Measurements from ENCODE around the gene GALNT13. TPM values are rescaled to one million over a fixed set of nuclear protein-coding genes. Genes with fewer than 3 reads are reported as not detected.

Gene GALNT13
- total and polyA plus RNA-seq, 10 of the 15 experiments (the other 5 are each of a cell fraction or from before 2014, with no cell fraction given) = 0.04 TPM; not detected in 9

- no peak for TF ChIP-seq RELB (IDR thresholded peaks at IDR 0.05; ENCODE audit: low read depth)
Observed at GRCh38 chr2:153944800-153945199, 73.1 kb downstream of the GALNT13 start (continued).

DNA sequence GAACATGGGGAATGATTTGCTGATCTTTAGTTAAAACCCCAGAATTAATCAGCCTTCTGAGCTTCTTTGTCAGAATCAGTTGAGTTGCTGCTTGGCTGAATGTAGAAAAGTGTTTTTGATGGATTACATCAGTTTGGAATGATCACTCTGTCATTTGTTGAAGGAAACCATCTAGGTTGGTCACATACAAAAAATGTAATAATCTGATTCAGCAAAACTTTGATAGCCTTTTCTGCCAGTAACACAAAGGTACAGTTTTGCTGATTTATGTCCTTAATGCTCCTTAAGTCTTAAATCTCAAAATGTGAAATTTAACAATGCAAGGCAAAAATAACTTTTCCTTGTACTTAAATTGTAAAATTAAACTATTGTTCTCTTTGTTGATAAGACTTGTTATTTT lies 74.3 kb downstream of the GALNT13 start:
- Histone ChIP-seq H3K9ac (ENCODE audit: control insufficient read depth, insufficient read depth, low read length) (no peak overlapping the region), H3K4me2 (ENCODE audit: control insufficient read depth, insufficient read depth) (no peak overlapping the region), H4K20me1 (ENCODE audit: control insufficient read depth, insufficient read depth) (no peaks in the 10 kb centered on the region), H3K27me3 (replicated peaks in 1 of 2; ENCODE audit: control insufficient read depth in 2 of 2, insufficient read depth in 2 of 2, low read length in 1 of 2) (no peaks in the 10 kb centered on the region), H3K9me3 (replicated peaks; ENCODE audit: control insufficient read depth, insufficient read depth, low read length) (no peaks in the 10 kb centered on the region), H3K4me3 (no peak overlapping the region), H3K79me2 (ENCODE audit: control insufficient read depth, insufficient read depth, low read length) (no peaks in the 10 kb centered on the region), H2AFZ (ENCODE audit: control insufficient read depth, low read depth, low read length) (no peak overlapping the region), H3K36me3 (ENCODE audit: control insufficient read depth in 2 of 2, insufficient read depth in 2 of 2, low read length in 1 of 2) (no peaks in the 10 kb centered on the region), H3K4me1 (ENCODE audit: control insufficient read depth, insufficient read depth, low read length) (no peaks in the 10 kb centered on the region), H3K27ac (ENCODE audit: control insufficient read depth, insufficient read depth) (no peak overlapping the region)
- RAD21 ChIA-PET (ENCODE audit: unreplicated experiment) = no interaction called here
- CTCF ChIA-PET = no interaction called here
- BruUV-seq (replicated peaks) = no TSS peak
- no peak for FAIRE-seq
- in situ Hi-C loops (cut with MboI) = no loop called here
- POLR2A ChIA-PET = no interaction called here
- intact Hi-C loops (cut with micrococcal nuclease; ENCODE audit: unreplicated experiment) = no loop called here
- TF ChIP-seq SMAD5 (IDR thresholded peaks at IDR 0.05; ENCODE audit: low read depth) (no peak), EZH2 (IDR thresholded peaks at IDR 0.05; ENCODE audit: borderline replicate concordance, control insufficient read depth, low read depth, low read length) (no peak)
- TF ChIP-seq, protein P1, sequence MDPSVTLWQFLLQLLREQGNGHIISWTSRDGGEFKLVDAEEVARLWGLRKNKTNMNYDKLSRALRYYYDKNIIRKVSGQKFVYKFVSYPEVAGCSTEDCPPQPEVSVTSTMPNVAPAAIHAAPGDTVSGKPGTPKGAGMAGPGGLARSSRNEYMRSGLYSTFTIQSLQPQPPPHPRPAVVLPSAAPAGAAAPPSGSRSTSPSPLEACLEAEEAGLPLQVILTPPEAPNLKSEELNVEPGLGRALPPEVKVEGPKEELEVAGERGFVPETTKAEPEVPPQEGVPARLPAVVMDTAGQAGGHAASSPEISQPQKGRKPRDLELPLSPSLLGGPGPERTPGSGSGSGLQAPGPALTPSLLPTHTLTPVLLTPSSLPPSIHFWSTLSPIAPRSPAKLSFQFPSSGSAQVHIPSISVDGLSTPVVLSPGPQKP (IDR thresholded peaks at IDR 0.05; ENCODE audit: low read depth, low read length) = no peak
- DNase-seq (ENCODE audit: low read depth, low spot score) = no peak
- SMC1A ChIA-PET (ENCODE audit: uncharacterized antibody, unreplicated experiment) = no interaction called here
- no peak for ATAC-seq

All from GM12878 (cell line).